HG02678 (cell line): ENCODE results near the gene PLTP.
"Not testable (repeated sequence)": the region's sequence is repeated elsewhere in the genome, so short reads cannot be mapped to it uniquely, and the experiment has no call there.

Experiments used
- ATAC-seq: cut with Tn5 transposase; IDR thresholded peaks from one replicate; pipeline ENCODE4 v1.9.1; 2021; ENCODE audit warnings: mild to moderate bottlenecking, moderate library complexity; ENCODE audit not compliant: unreplicated experiment

The PLTP gene

GRCh38 chr20:45911486-45912343 is at the start of gene PLTP:
TSS of gene PLTP (minus strand) at chr20:45912155. CDS start at chr20:45911452, 703 bp downstream.
- no peak for ATAC-seq

GRCh38 chr20:45959956-45960630 is 48.1 kb upstream of the PLTP start:
- no peak for ATAC-seq

GRCh38 chr20:45959126-45959525 is 47.2 kb upstream of the PLTP start:
- ATAC-seq, result no peak

GRCh38 chr20:45958593-45958992 is 46.6 kb upstream of the PLTP start:
- ATAC-seq, result no peak

GRCh38 chr20:45957021-45957941 is 45.3 kb upstream of the PLTP start:
- no peak for ATAC-seq

GRCh38 chr20:45956326-45956725 is 44.4 kb upstream of the PLTP start:
- not testable (repeated sequence) for ATAC-seq

- ATAC-seq, result no peak
These were observed 41.7 kb upstream of the PLTP start for GRCh38 chr20:45953672-45954071.

- no peak for ATAC-seq
These were observed 40.9 kb upstream of the PLTP start for GRCh38 chr20:45952861-45953260.

GRCh38 chr20:45951925-45952834 is 40.2 kb upstream of the PLTP start:
- no peak for ATAC-seq

GRCh38 chr20:45950330-45950646 is 38.3 kb upstream of the PLTP start:
- ATAC-seq, result no peak

- ATAC-seq, result no peak
These were observed 37.8 kb upstream of the PLTP start for GRCh38 chr20:45949542-45950329.

- no peak for ATAC-seq
These were observed 37.0 kb upstream of the PLTP start for GRCh38 chr20:45948742-45949541.

- ATAC-seq, result no peak
These were observed 36.3 kb upstream of the PLTP start for GRCh38 chr20:45948261-45948733.

GRCh38 chr20:45947110-45947866 is 35.3 kb upstream of the PLTP start:
- no peak for ATAC-seq

- no peak for ATAC-seq
These were observed 34.4 kb upstream of the PLTP start for GRCh38 chr20:45946149-45946970.

- no peak for ATAC-seq
These were observed 33.8 kb upstream of the PLTP start for GRCh38 chr20:45945678-45946148.
